Spinal cord (tissue), 10 donors: ENCODE measurements around the gene NKG7. TPM values are rescaled to one million over a fixed set of nuclear protein-coding genes. Genes with fewer than 3 reads are reported as not detected.
A peak's percentile ranks its signal among the peaks of the same experiment; 100 is the strongest.

Experiments
- DNase-seq, 6 donors: peaks; one replicate each; pipeline versions ENCODE4 v3.0.0 to v3.0.0-alpha.2; 2013 to 2015; ENCODE audit warnings: low spot score in 6 of 6, low read depth in 4 of 6
- H3K27ac ChIP-seq: one replicate; pipeline ENCODE4 v1.5.1; 2013; ENCODE audit warnings: low read depth, low read length, control low read depth
- H3K27me3 ChIP-seq: one replicate; pipeline ENCODE4 v1.6.1; 2013; ENCODE audit warnings: low read length; ENCODE audit not compliant: control insufficient read depth, insufficient read depth
- H3K36me3 ChIP-seq: one replicate; pipeline ENCODE4 v1.6.1; 2013; ENCODE audit warnings: low read length; ENCODE audit not compliant: control insufficient read depth, insufficient read depth
- H3K4me1 ChIP-seq: one replicate; pipeline ENCODE4 v1.6.1; 2013; ENCODE audit warnings: low read length; ENCODE audit not compliant: control insufficient read depth, insufficient read depth
- H3K4me3 ChIP-seq: one replicate; pipeline ENCODE4 v1.5.1; 2013; ENCODE audit warnings: low read depth, low read length, control low read depth
- H3K9me3 ChIP-seq: one replicate; pipeline ENCODE4 v1.6.1; 2013; ENCODE audit warnings: low read length; ENCODE audit not compliant: control insufficient read depth, insufficient read depth
- WGBS: methylation state at CpG from one replicate; pipeline ENCODE4 v1.1.5; 2013; ENCODE audit warnings: missing lambda C conversion rate; ENCODE audit not compliant: insufficient coverage; 5-methylcytosine and 5-hydroxymethylcytosine counted together
- polyA plus RNA-seq, 2 donors: library from polyadenylated mRNA; unstranded; fragments of 120-200 nt; gene quantifications; one replicate each; pipeline ENCODE4 v1.2.1, GENCODE V29; 2013; ENCODE audit not compliant: insufficient read length in 2 of 2
- total RNA-seq, 2 donors: library from RNA; depleted of rRNA in 1 of 2; stranded (reverse); fragments of 120-200 nt in 1 of 2; fragments of >200 nt in 1 of 2; gene quantifications; one replicate each; pipeline versions ENCODE4 v1.2.3 to v1.2.4, GENCODE V29; 2013 to 2014
- donor health status: healthy.

The NKG7 gene
- total and polyA plus RNA-seq, 4 donors = 0.44 to 6.0 (median 0.69) TPM; not detected in 1

GRCh38 chr19:51327066-51328001 lies 45.1 kb downstream of the NKG7 start:
- H3K27me3 ChIP-seq = no peaks in the 10 kb centered on the region
- H3K27ac ChIP-seq = no peak overlapping the region
- no peak overlapping the region for H3K4me3 ChIP-seq
- H3K4me1 ChIP-seq = peaks cover 18% of the 10 kb centered on the region
- peaks cover 67% of the 10 kb centered on the region for H3K36me3 ChIP-seq
- no peaks in the 10 kb centered on the region for H3K9me3 ChIP-seq
- WGBS = 22% methylated on average over 75 of the region's 75 CpGs
- peak in 2 of 6 donors; percentile 74 to 76 for DNase-seq

- Histone ChIP-seq H3K4me1 (peaks cover 18% of the 10 kb centered on the region), H3K9me3 (no peaks in the 10 kb centered on the region), H3K4me3 (no peak overlapping the region), H3K27ac (no peak overlapping the region), H3K36me3 (peaks cover 74% of the 10 kb centered on the region), H3K27me3 (no peaks in the 10 kb centered on the region)
- no peak for DNase-seq
- WGBS = 34% methylated on average over 25 of the region's 36 CpGs
Observed at GRCh38 chr19:51326216-51327065, 46.0 kb downstream of the NKG7 start.

DNA sequence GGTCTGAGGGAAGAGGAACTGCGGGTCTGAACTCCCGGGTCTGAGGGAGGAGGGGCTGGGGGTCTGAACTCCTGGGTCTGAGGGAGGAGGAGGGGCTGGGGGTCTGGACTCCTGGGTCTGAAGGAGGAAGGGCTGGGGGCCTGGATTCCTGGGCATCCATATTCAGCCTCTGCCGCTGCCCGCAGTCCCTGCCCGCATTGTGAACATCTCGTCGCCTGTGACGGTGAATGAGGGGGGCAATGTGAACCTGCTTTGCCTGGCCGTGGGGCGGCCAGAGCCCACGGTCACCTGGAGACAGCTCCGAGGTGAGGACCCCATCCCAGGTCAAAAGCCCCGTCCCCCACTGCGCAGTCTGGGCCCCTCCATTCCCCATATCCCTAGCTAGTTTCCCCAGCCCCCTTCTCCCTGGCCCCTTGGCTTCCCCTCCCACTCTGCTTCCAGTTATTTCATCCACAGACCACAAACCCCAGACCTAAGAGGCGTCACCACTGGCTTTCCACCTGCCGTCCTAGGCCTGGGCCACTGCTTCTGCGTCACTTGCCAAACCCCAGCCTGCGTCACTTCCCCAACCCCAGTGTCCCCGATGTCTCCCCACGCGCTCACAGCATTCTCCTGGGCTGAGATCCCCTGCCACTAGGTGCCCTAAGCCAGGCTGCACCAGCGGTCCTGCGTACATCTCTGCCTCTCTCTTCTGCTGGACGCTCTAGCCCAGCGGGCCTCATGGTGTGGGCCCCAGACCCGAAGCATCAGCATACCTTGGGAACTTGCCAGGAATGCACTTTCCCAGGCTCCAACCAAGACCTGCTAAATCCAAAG lies 47.1 kb downstream of the NKG7 start:
- no peak for DNase-seq
- no peaks in the 10 kb centered on the region for H3K27me3 ChIP-seq
- no peak overlapping the region for H3K4me3 ChIP-seq
- no peaks in the 10 kb centered on the region for H3K9me3 ChIP-seq
- peaks cover 20% of the 10 kb centered on the region for H3K4me1 ChIP-seq
- WGBS = 89% methylated on average over 26 of the region's 26 CpGs
- no peak overlapping the region for H3K27ac ChIP-seq
- H3K36me3 ChIP-seq = peaks cover 74% of the 10 kb centered on the region

GRCh38 chr19:51324167-51324481 lies 48.3 kb downstream of the NKG7 start:
- H3K27me3 ChIP-seq = no peaks in the 10 kb centered on the region
- peaks cover 33% of the 10 kb centered on the region for H3K4me1 ChIP-seq
- no peak overlapping the region for H3K4me3 ChIP-seq
- H3K27ac ChIP-seq = no peak overlapping the region
- H3K36me3 ChIP-seq = peaks cover 65% of the 10 kb centered on the region
- H3K9me3 ChIP-seq = no peaks in the 10 kb centered on the region
- 80% methylated on average over 6 of the region's 6 CpGs for WGBS
- no peak for DNase-seq

DNA sequence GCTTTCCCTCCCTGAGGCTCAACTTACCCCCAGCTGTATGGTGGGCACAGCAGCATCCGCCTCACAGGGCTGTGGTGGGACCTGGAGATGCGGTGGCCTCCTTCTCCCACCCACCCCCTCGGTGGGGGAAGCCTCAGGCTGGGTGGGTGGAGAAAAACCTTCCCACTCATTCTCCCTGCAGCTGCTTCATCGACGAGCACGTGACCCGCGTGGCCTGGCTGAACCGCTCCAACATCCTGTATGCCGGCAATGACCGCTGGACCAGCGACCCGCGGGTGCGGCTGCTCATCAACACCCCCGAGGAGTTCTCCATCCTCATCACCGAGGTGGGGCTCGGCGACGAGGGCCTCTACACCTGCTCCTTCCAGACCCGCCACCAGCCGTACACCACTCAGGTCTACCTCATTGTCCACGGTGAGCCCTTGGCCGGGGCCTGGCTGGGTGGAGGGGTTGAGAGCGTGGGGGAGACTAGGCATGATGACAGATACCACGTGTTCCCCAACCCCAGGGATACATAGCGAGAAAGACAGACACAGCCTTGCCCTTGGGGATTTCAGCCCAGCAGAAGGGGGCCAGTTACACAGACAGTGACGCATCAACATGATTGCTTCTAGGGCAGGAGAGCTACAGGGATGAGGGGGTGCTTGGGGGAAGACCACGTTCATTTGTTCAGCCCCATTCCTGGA lies 48.8 kb downstream of the NKG7 start:
- Histone ChIP-seq H3K27me3 (no peaks in the 10 kb centered on the region), H3K4me3 (no peak overlapping the region), H3K27ac (no peak overlapping the region)

GRCh38 chr19:51321799-51322198 lies 50.7 kb downstream of the NKG7 start:
- Histone ChIP-seq H3K27ac (no peak overlapping the region), H3K4me1 (peaks cover 27% of the 10 kb centered on the region), H3K27me3 (no peaks in the 10 kb centered on the region), H3K36me3 (peaks cover 53% of the 10 kb centered on the region), H3K9me3 (no peaks in the 10 kb centered on the region), H3K4me3 (no peak overlapping the region)
- no peak for DNase-seq
- WGBS = 89% methylated on average over 12 of the region's 14 CpGs

More for the DNA sequence above, 48.8 kb downstream of the NKG7 start:
- no peak for DNase-seq
- 67% methylated on average over 18 of the region's 29 CpGs for WGBS
- H3K4me1 ChIP-seq = peaks cover 38% of the 10 kb centered on the region
- H3K36me3 ChIP-seq = peaks cover 63% of the 10 kb centered on the region
- H3K9me3 ChIP-seq = no peaks in the 10 kb centered on the region

Other genes with a start within 250 kb of the NKG7 start
- gene SIGLEC9, start 247.7 kb downstream of the NKG7 start, total RNA-seq = 1 to 10 TPM; 1.2 to 2.0 TPM
- gene SIGLEC9, start 247.7 kb downstream of the NKG7 start, polyA plus RNA-seq = 1 to 10 TPM; 1.4 to 2.2 TPM
- gene SIGLEC7, start 230.4 kb downstream of the NKG7 start, total RNA-seq = 1 to 10 TPM in 1 of 2 donors, under 1 TPM in 1; 0.94 to 2.0 TPM
- 1 to 10 TPM in 1 of 2 donors, under 1 TPM in 1; 0.60 to 1.5 TPM for gene SIGLEC7, start 230.4 kb downstream of the NKG7 start, polyA plus RNA-seq
- gene CD33, start 147.6 kb downstream of the NKG7 start, total RNA-seq = 1 to 10 TPM; 3.0 to 3.9 TPM
- gene CD33, start 147.6 kb downstream of the NKG7 start, polyA plus RNA-seq = 1 to 10 TPM; 2.9 TPM
- gene SIGLECL1, start 121.6 kb downstream of the NKG7 start, total RNA-seq = not detected
- not detected for gene SIGLECL1, start 121.6 kb downstream of the NKG7 start, polyA plus RNA-seq
- gene IGLON5, start 61.0 kb downstream of the NKG7 start, total RNA-seq = 10 to 100 TPM; 12.1 to 15.3 TPM
- gene IGLON5, start 61.0 kb downstream of the NKG7 start, polyA plus RNA-seq = 100 to 1,000 TPM; 154 to 160 TPM
- 1 to 10 TPM; 2.6 to 6.7 TPM for gene VSIG10L, start 30.5 kb downstream of the NKG7 start, total RNA-seq
- gene VSIG10L, start 30.5 kb downstream of the NKG7 start, polyA plus RNA-seq = 10 to 100 TPM in 1 of 2 donors, 1 to 10 TPM in 1; 10.0 to 12.7 TPM
- 100 to 1,000 TPM in 1 of 2 donors, 10 to 100 TPM in 1; 40.2 to 196 TPM for gene ETFB, start 6.3 kb downstream of the NKG7 start, total RNA-seq
- 100 to 1,000 TPM in 1 of 2 donors, 10 to 100 TPM in 1; 87.4 to 107 TPM for gene ETFB, start 6.3 kb downstream of the NKG7 start, polyA plus RNA-seq
- gene CLDND2, start 3.7 kb downstream of the NKG7 start, total RNA-seq = 1 to 10 TPM in 1 of 2 donors, not detected in 1; 7.9 TPM
- gene CLDND2, start 3.7 kb downstream of the NKG7 start, polyA plus RNA-seq = 1 to 10 TPM; 5.9 to 7.6 TPM
- not detected for gene LIM2, start 15.3 kb upstream of the NKG7 start, total RNA-seq
- gene LIM2, start 15.3 kb upstream of the NKG7 start, polyA plus RNA-seq = not detected
- not detected for gene C19orf84, start 17.9 kb upstream of the NKG7 start, total RNA-seq
- gene C19orf84, start 17.9 kb upstream of the NKG7 start, polyA plus RNA-seq = not detected
- 1 to 10 TPM; 3.1 to 3.7 TPM for gene SIGLEC10, start 45.0 kb upstream of the NKG7 start, total RNA-seq
- 1 to 10 TPM; 6.6 to 7.1 TPM for gene SIGLEC10, start 45.0 kb upstream of the NKG7 start, polyA plus RNA-seq
- gene SIGLEC8, start 85.8 kb upstream of the NKG7 start, total RNA-seq = 1 to 10 TPM; 2.0 to 3.6 TPM
- gene SIGLEC8, start 85.8 kb upstream of the NKG7 start, polyA plus RNA-seq = 1 to 10 TPM; 3.8 to 4.7 TPM
- not detected for gene CEACAM18, start 105.9 kb upstream of the NKG7 start, total RNA-seq
- gene CEACAM18, start 105.9 kb upstream of the NKG7 start, polyA plus RNA-seq = not detected
- under 1 TPM in 1 of 2 donors, not detected in 1; 0.06 TPM for gene SIGLEC12, start 129.1 kb upstream of the NKG7 start, total RNA-seq
- not detected for gene SIGLEC12, start 129.1 kb upstream of the NKG7 start, polyA plus RNA-seq
- gene SIGLEC6, start 159.0 kb upstream of the NKG7 start, total RNA-seq = under 1 TPM in 1 of 2 donors, not detected in 1; 0.11 TPM
- not detected for gene SIGLEC6, start 159.0 kb upstream of the NKG7 start, polyA plus RNA-seq
- 10 to 100 TPM in 1 of 2 donors, 1 to 10 TPM in 1; 8.5 to 12.4 TPM for gene ZNF175, start 198.6 kb upstream of the NKG7 start, total RNA-seq
- 10 to 100 TPM; 12.4 to 17.8 TPM for gene ZNF175, start 198.6 kb upstream of the NKG7 start, polyA plus RNA-seq